ENCODE data around the gene RXRA. TPM values are rescaled to one million over a fixed set of nuclear protein-coding genes. Genes with fewer than 3 reads are reported as not detected.

The RXRA gene
- total RNA-seq, 1 donor from 2014 or later: 16.8 TPM

- TF ChIP-seq CTCF (IDR thresholded peaks at IDR 0.05; ENCODE audit: insufficient read depth, low read length, severe bottlenecking): no peak
Measured at GRCh38 chr9:134291961-134292871, 34.0 kb upstream of the RXRA start.

GRCh38 chr9:134293031-134293521 is 33.2 kb upstream of the RXRA start:
- FAIRE-seq: no peak
- no peak overlapping the region for H3K4me3 ChIP-seq (ENCODE audit: low read depth, low read length)

More at GRCh38 chr9:134291961-134292871, 34.0 kb upstream of the RXRA start:
- DNase-seq (ENCODE audit: low read depth): no peak
- Histone ChIP-seq H3K27me3 (ENCODE audit: control insufficient read depth, insufficient read depth, low read length) (peaks cover 4% of the 10 kb centered on the region), H3K4me3 (ENCODE audit: low read depth, low read length) (no peak overlapping the region), H3K36me3 (ENCODE audit: control insufficient read depth, insufficient read depth, low read length) (no peaks in the 10 kb centered on the region)
- FAIRE-seq: no peak

GRCh38 chr9:134293611-134294152 is 32.6 kb upstream of the RXRA start:
- H3K27me3 ChIP-seq (ENCODE audit: control insufficient read depth, insufficient read depth, low read length): peaks cover 4% of the 10 kb centered on the region
- no peaks in the 10 kb centered on the region for H3K36me3 ChIP-seq (ENCODE audit: control insufficient read depth, insufficient read depth, low read length)
- no peak for FAIRE-seq
- DNase-seq (ENCODE audit: low read depth): no peak
- TF ChIP-seq CTCF (IDR thresholded peaks at IDR 0.05; ENCODE audit: insufficient read depth, low read length, severe bottlenecking): no peak
- no peak overlapping the region for H3K4me3 ChIP-seq (ENCODE audit: low read depth, low read length)

More at GRCh38 chr9:134293031-134293521, 33.2 kb upstream of the RXRA start:
- no peak for DNase-seq (ENCODE audit: low read depth)
- TF ChIP-seq CTCF (IDR thresholded peaks at IDR 0.05; ENCODE audit: insufficient read depth, low read length, severe bottlenecking): no peak
- Histone ChIP-seq H3K36me3 (ENCODE audit: control insufficient read depth, insufficient read depth, low read length) (no peaks in the 10 kb centered on the region), H3K27me3 (ENCODE audit: control insufficient read depth, insufficient read depth, low read length) (peaks cover 4% of the 10 kb centered on the region)

- Histone ChIP-seq H3K27me3 (ENCODE audit: control insufficient read depth, insufficient read depth, low read length) (peaks cover 8% of the 10 kb centered on the region), H3K4me3 (ENCODE audit: low read depth, low read length) (no peak overlapping the region), H3K36me3 (ENCODE audit: control insufficient read depth, insufficient read depth, low read length) (no peaks in the 10 kb centered on the region)
- no peak for DNase-seq (ENCODE audit: low read depth)
- FAIRE-seq: no peak
- TF ChIP-seq CTCF (IDR thresholded peaks at IDR 0.05; ENCODE audit: insufficient read depth, low read length, severe bottlenecking): no peak
Measured at GRCh38 chr9:134294153-134295071, 31.8 kb upstream of the RXRA start.

- Histone ChIP-seq H3K27me3 (ENCODE audit: control insufficient read depth, insufficient read depth, low read length) (peaks cover 8% of the 10 kb centered on the region), H3K36me3 (ENCODE audit: control insufficient read depth, insufficient read depth, low read length) (no peaks in the 10 kb centered on the region), H3K4me3 (ENCODE audit: low read depth, low read length) (no peak overlapping the region)
- FAIRE-seq (no peak), DNase-seq (ENCODE audit: low read depth) (no peak)
- TF ChIP-seq CTCF (IDR thresholded peaks at IDR 0.05; ENCODE audit: insufficient read depth, low read length, severe bottlenecking): no peak
Measured at GRCh38 chr9:134295101-134295745, 31.0 kb upstream of the RXRA start.

Measured in bronchial epithelial cell (primary cell).